Measurements from ENCODE around the gene AAK1.

DNA sequence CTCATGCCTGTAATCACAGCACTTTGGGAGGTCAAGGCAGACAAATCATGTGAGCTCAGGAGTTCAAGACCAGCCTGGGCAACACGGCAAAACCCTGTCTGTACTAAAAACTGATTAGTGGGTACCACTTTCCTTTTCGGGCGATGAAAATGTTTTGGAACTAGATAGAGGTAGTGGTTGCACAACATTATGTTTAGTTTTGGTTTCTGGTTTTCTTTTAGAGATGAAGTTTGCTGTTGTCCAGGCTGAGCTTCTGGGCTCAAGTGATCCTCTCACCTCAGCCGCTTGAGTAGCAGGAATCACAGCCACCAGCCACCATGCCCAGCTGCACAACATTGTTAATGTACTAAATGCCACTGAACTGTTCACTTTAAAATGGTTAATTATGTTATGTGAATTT, 27.6 kb downstream of the AAK1 start:
- TF ChIP-seq YY1 (IDR thresholded peaks at IDR 0.05; ENCODE audit: insufficient read depth, insufficient read length) (no peak), ZNF274 (IDR thresholded peaks at IDR 0.05; ENCODE audit: low read depth, low read length) (no peak)

Measured in NT2/D1 (cell line).